ENCODE results near the gene BACH1. TPM values are rescaled to one million over a fixed set of nuclear protein-coding genes. Genes with fewer than 3 reads are reported as not detected.

The BACH1 gene
- total RNA-seq, 1 donor from 2014 or later: 51.3 TPM

DNA sequence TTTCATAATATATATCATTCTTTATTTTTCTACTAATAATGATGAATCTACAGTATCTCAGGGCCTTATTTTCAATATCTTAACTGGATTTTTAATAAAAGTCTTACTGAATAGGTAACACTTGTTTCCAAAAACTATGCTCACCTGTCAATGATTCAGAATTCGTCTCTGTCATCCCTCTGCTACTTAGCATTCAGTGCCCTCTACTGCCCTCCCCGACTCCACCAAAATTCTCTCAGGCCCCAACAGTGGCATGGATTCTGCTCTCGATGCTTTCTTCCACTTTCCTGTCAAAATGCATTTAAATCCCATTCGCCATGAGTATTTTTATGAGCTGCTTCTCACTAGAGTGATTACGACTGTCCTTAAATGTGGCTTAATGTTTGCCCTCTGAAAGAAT is 10.5 kb upstream of the BACH1 start:
- no peak for DNase-seq (ENCODE audit: low spot score)
- intact Hi-C loops (cut with DNase I): no loop called here

DNA sequence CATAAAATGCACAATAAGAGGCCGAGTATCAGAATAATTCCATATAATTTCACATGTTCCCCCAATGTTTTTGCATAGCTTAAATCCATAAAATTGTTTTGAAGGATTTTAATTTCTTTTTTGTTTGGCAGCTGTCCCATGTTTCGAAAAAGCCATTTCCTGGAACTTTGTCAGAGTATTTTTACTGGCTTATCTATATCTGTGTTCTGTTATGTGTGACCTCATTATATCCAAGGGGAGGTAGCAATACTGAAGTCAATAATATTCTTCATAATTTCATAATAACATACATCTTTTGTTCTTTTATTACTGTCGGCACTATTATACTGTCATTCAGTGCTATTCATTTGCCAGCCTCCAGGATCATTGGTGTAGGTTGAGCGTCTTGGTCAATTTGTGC is 9.4 kb upstream of the BACH1 start:
- intact Hi-C loops (cut with DNase I): no loop called here
- no peak for DNase-seq (ENCODE audit: low spot score)

DNA sequence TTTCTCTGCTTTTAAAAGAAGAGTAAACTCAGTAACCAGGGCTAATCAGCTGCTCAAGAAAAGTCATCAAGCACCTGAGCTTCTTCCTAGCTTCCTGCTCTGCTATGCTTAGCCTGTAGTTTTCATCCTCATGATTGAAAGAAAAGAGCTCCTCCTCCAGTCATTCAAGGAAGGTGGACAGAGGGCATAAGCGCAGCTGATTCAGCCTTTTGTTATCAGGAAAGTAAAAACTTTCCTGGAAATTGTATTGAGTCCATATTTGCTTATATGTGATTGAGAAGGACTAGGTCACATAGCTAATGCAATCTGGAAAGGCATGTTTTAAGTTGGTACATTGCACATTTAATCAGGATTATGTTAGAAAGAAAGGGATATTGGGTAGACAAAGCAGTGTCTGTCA is 8.5 kb upstream of the BACH1 start:
- intact Hi-C loops (cut with DNase I): no loop called here
- no peak for DNase-seq (ENCODE audit: low spot score)

DNA sequence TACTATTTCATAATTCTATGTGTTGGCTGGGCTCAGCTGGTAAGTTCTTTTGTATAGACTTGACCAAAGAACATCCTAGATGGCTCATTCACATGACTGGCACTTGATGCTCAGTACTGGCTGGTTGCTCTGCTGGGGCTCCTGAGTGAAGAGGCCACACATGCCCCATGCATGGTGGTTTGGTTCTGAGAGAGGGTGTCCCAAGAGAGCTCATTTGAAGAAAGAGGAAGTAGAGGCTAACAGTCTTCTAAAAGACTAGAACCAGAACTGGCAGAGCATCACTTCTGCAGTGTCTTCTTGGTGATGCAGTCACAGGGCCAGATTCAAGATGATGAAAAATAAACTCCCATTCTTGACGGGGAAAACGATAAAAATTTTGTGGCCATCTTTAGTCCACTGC is 5.2 kb upstream of the BACH1 start:
- intact Hi-C loops (cut with DNase I): no loop called here
- no peak for DNase-seq (ENCODE audit: low spot score)

DNA sequence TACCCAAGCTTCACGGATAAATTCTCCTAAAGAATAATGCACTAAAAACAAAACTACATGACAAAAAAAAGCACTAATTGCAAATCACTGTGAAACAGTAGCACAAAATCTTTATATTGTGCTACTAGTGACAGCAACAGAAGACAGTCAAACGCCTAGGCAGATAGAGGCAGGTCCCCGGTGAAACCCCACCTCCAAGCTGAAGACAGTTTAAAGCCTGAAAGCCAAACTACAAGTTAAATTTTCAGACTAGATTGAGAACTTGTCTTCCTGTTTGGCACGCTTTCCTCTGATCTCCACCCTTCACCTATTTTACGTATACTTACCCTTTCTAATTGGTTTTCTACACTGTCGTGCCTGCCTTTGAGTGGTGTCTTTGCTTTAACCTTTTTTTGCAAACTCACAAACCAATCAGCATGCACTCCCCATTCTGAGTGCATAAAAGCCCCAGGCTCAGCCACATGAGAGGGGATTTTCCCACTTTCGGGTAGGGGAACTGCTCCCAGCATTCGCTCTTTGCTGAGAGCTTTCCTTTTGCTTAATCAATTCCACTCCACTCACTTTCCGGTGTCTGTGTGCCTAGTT is 3.6 kb upstream of the BACH1 start:
- DNase-seq (ENCODE audit: low spot score): no peak
- intact Hi-C loops (cut with DNase I): loop anchor here (5.0 kb wide), 1 partner anchor 133 kb away; no protein-coding TSS in a partner anchor

DNA sequence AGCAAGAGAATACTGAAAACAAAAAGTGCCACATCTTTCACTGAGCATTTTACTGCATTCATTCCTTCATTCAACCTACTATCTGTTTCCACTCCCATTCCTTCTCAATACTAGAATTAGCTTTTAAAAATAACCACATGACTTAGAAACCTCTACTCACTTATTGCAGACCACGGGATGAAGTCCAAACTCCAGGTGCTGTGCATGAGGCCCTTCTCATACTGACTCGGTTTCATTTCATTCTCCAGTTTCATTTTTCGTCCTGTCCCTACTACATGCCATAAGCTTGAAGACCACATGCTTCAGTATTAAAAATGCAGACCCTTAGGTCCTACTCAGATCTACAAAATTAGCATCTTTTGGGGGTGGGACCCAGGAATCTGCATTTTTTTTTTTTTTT is 2.3 kb upstream of the BACH1 start:
- DNase-seq (ENCODE audit: low spot score): no peak
- intact Hi-C loops (cut with DNase I): loop anchor here (5.0 kb wide), 1 partner anchor 134 kb away; no protein-coding TSS in a partner anchor

DNA sequence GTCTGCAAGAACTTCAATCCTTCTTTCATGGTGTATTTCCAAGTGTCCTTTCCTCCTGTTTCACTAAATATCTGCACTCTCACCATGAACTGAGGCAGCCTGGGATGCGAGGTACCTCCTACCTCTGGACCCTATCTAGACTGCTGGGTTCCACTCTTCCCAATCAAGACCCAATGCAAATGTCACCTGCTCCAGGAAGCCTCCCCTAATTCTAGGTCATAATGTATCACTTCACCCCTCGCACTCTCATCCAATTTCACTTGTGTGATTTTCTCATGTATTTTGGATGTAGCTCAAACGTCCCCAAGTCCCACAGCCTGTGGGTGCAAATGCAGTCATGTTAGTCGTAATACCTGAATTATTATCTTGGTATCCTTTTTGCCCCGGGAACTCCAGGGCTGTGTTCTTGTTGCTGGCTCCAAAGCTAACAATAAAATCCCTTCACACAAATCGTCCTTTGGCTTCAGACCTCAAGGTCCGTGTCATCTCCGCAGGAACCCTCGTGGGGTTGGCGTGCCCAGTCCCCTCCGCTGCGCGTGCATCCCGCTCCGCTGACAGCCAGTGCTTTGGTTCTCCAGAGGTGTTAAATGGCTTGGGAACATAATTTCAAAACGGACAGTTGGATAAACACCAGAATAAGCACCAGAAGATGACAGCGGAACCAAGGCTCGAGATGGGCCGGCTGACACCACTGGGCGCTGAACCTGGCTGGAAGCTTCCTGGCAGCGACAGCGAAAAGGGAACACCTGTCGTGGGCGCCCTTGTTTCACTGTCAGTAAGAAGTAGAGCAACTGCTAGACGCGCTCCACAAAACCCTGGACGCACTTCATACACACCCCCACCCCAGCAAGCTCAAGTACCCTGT is 1.0 kb upstream of the BACH1 start:
- DNase-seq (ENCODE audit: low spot score): no peak
- intact Hi-C loops (cut with DNase I): loop anchor here (2.0 to 5.0 kb wide), 2 partner anchors 45 to 135 kb away; no protein-coding TSS in a partner anchor

DNA sequence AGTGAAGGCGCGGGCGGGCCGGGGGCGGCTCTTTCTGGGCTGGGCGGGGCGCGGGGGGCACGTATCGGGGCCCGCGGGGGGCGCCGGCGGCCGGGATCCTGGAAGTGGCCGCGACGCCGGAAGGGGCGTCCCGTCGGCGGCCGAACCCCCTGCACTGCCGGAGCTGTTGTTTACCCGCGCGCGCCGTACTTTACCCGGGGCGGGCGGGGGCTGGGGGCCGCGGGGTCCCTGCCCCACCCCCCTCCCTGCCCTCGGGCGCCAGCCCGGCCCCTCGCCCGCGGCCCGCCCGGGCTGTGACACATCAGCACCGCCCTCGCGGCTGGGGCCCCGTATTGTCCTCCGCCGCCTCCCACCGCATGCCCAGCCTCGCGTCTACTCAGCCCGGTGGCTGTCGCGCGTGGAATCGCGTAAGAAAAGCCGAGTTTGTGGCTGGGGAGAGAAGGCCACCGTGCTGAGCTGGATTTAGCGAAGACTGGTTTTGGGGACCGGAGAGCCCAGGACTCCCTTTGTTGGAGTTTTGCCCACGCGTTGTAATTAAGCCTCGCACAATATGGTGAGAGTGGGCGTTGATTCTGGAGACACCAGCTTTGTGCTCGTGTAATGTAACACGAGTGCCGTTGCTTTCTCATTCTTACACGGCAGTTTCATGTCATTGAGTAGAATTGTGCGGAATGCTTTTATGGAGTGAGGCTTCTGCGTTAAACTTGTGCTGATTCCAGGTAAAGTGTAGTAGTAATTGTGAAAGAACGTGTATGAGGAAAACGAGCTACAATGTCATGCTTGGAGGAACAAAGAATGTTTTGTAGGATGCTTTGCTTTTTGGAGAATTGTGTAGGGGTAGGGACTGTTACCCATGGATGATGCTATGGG is 559 bp downstream of the BACH1 start:
- peak; percentile 82 for DNase-seq (ENCODE audit: low spot score)
- intact Hi-C loops (cut with DNase I): loop anchor here (2.0 to 5.0 kb wide), 2 partner anchors 44 to 137 kb away; no protein-coding TSS in a partner anchor

DNA sequence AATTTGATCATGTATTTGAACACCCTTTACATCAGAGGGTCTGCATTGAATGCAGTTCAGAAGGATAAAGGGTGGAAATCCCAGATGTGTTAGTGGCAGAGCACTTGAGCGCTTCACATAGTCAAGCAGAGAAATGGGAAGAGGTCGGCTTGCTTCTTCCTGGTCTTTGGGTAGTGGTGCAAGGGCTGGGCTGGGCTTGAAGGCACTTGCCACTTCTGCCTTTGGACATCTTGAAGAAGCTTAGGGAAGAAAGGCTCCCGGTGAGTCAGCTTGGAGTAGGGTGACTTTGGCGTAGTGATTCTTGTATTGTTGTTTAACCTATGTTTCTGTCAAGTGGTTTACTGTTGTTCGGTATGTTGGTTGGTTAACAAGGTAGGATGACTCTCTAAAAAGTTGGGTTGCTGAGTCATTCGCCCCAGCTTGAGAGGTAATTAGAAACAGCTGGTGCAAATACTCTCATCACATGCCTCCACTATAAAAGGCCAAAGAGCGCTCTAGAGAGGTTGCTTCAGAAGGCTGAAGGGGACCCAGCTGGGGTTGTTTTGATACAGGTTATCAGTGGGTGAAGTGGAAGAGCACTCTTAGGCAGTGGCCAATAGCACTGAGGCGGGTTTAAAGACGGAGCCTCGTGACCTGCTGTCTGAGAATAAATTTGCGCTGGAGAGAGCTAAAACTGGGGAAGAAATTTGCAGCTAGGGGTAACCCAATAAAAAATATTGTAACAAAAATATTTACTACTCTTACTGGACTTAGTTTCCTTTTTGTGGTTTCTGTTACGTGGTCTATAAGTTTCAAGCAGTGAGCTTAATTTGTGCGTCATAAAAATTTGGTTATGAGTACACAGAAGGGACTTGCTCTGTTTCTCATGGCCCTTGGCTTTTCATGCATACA is 1.4 kb downstream of the BACH1 start:
- intact Hi-C loops (cut with DNase I): loop anchor here (2.0 to 5.0 kb wide), 2 partner anchors 43 to 138 kb away; no protein-coding TSS in a partner anchor
- DNase-seq (ENCODE audit: low spot score): peak; percentile 87

DNA sequence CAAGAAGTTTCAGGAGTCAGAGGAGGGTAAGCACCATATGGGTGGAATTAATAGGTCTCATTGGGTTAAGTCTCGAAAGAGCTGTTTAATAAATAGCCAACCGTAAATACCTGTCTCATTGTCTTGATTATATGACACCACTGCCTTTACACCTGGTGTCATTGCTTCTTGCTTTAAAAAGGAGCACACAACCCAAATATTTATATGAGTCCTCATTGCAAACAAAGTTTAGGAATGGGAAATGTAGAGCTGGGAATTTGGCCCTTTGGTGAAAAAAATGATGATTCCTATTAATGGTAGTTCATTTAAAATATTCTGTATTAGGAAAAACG is 2.1 kb downstream of the BACH1 start:
- intact Hi-C loops (cut with DNase I): no loop called here
- no peak for DNase-seq (ENCODE audit: low spot score)

DNA sequence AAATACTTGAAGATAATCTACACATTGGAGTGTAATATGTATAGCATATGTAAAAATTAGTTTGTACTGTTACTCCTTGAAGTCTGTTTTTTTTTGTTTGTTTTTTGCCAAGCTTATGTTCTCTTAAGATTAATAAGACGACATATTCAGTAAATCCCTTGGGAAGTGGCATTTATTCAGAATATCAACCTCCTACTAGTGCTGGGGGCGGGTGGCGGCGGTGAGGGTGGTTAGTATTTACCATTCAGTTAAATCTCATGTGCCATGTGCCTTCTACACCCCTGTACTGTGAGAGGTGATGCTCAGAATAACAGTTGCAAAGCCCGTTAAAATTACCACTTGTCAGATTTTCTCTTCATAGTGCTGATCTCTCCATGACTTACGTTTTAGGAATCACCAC is 3.0 kb downstream of the BACH1 start:
- no peak for DNase-seq (ENCODE audit: low spot score)
- intact Hi-C loops (cut with DNase I): no loop called here

DNA sequence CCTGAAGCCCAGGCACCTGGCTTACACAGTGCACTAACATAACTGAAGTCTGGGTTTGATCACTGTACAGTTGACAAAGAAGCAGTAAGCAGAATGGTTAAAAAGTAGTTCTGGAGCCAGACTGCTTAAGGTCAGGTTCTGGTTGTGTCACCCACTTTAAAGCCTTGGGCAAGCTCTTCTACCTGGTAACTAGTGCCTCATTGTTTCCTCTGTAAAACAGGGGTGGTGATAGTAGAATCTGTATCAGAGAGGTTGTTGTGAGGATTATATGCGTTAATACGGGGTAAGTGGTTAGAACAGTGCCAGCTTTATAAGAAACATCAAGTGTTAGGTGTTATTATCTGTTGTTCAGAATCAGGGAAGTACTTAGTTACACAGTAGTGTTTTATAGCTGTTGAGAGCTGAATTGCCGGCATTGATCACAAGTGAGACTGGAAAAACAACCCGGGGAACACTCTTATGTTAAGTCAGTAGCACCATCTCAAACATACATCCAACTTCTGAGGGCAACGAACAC is 3.7 kb downstream of the BACH1 start:
- intact Hi-C loops (cut with DNase I): no loop called here
- DNase-seq (ENCODE audit: low spot score): no peak

DNA sequence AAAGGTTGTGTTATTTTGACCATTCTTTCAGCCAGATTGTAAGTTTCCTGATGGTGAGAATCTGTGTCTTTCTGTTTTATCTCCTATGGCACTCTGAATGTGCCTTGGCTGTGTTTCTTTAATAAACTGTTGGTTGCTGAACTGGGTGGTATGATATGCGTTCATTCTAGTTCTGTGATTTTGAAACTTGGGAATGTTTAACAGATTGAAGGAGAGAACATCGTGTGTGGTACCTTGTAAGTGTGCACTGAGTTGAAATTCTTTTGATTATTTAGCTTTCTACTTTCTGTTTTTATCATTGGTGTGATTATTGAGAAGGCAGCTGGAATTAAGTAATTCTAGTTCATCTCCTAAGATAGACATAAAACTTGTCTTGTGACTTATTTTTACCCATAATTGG is 4.6 kb downstream of the BACH1 start:
- intact Hi-C loops (cut with DNase I): no loop called here
- no peak for DNase-seq (ENCODE audit: low spot score)

DNA sequence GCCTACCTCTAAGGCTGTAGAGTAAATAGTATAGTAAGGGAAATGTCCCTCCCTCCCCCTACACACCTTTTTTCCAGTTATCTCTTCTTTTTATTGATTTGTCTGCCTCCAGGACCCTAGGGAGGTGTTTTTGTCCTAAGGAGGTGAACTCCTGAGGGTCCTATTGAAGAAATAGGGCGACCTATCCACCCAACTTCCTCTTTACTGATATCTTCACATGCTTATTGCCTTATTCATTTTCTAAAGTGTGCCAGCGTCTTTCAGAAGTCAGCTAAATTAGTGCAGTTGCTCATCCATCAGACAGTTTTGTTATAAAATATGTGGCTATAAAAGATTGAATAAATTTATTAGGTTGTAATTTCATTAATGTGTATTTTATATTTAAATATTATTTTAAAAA is 5.9 kb downstream of the BACH1 start:
- intact Hi-C loops (cut with DNase I): no loop called here
- no peak for DNase-seq (ENCODE audit: low spot score)

DNA sequence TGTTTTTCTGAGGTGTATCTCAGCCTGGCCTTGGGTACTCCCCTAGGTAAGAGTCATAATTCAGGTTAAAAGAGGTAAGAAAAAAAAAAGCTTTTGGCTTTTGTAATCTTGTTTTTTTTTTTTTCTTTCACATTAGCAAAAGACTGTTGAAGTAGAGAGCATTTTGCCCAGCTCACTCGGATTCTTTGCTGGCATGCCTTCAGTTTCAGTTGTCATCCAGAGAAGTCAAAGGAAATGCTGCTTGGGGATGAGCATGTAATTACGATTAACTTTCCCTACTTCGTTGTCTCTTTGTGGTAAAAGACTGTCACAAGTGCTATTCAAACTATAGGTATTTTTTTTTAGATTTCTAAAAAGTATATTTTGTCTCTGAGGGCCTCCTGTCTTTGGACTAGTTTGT is 6.3 kb downstream of the BACH1 start:
- no peak for DNase-seq (ENCODE audit: low spot score)
- intact Hi-C loops (cut with DNase I): no loop called here

DNA sequence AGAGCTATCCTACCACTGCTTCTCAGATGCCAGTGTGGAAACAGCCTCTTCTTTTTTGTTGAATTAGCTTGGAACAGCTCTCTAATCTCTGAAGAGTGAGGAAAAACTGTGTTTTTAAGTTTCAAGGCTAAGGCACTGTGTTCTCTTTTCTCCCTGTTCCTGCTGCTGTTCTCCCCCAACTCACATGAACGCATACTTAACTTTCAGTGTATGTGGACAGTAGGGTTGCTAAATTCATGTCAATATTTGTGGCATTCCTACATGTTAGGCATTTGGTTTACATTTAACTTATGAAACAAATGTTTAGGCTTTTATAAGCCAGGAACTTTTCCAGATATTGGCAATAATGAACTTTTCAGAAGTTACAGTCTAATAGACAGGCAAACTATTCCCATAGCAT is 6.8 kb downstream of the BACH1 start:
- intact Hi-C loops (cut with DNase I): no loop called here
- no peak for DNase-seq (ENCODE audit: low spot score)

DNA sequence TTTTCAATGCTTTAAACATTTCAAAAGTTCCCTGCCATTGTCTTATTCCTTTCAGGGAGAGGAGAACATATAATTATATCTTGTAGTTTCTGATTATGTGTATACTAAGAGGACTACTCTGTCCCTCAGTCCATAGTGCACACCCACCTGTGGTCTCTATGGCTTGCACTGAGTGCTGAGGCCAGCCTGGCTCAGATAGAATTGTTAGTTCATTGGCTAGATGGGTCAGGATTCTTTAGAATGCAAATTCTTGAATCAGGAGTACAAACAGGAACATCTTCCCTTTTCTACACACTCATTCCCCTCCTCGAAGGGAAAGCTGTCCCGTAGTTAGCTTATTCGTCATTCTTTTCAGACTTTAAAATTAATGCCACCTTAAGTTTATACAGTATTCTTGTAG is 8.2 kb downstream of the BACH1 start:
- no peak for DNase-seq (ENCODE audit: low spot score)
- intact Hi-C loops (cut with DNase I): no loop called here

DNA sequence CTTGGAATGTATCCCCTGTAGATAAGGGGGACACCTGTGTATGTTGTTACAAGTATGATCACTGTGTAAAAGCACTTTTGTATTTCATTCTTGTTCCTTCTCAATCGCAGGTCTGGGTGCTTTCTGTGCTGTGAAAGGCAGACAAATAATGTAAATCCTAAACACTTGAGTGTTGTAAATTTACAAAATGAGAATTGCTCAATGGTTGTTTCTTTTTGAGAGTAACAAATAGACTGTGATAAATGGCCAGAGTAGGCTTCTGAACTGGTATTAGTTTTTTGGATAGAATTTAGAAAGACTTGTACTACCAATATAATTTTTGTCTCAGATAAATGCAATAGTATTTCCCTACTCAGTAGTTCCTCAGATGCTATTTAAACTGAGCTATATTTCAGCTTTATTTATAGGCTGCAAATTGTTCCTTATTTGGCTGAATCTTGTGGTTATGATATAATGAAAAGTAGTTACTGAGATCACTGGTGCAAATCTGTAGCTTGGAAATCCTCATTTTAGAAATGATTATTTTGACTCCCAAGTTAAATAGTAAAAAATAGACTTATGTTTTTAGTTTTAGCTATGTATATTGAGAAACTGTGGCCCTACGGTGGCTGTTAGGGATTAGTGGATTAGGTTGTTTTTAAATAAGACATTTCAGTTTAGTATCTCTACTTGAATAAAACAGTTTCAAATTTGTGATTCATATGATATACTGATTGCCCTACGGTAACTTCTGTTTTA is 9.2 kb downstream of the BACH1 start:
- DNase-seq (ENCODE audit: low spot score): no peak
- intact Hi-C loops (cut with DNase I): no loop called here

DNA sequence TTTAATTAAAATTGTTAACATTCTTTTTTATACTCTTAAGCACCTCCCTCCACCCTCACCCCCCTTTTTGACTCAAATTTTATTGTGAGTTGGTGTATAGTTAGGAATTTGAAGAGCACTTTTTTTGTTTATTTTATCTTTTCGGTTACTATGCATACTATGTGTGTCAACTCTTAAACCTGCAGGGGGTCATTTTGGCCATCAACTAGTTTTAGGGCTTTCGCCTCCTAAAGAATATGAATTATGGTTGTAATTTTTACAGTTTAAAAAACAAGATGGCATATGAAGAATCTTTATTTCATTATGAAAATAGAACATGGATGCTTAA is 9.7 kb downstream of the BACH1 start:
- intact Hi-C loops (cut with DNase I): no loop called here

More for the DNA sequence above, 9.7 kb downstream of the BACH1 start:
- no peak for DNase-seq (ENCODE audit: low spot score)

Data from cardiac septum (tissue), 1 donor.